H9 (cell line): Measurements from ENCODE around the gene SEMA6A. TPM values are rescaled to one million over a fixed set of nuclear protein-coding genes. Genes with fewer than 3 reads are reported as not detected.
A peak's percentile ranks its signal among the peaks of the same experiment; 100 is the strongest.

Experiments
- DNase-seq: peaks from one replicate; pipeline ENCODE4 v3.0.0-alpha.2; 2017
- H2AFZ ChIP-seq: one replicate; pipeline ENCODE4 v1.6.1; 2013; ENCODE audit warnings: mild to moderate bottlenecking, low read length, control low read depth, moderate library complexity
- H2AK5ac ChIP-seq: 2 replicates; pipeline ENCODE4 v1.6.1; 2013; ENCODE audit warnings: low read length, control low read depth, mixed read lengths; ENCODE audit not compliant: insufficient read length
- H2BK120ac ChIP-seq: one replicate; pipeline ENCODE4 v1.6.1; 2013; ENCODE audit warnings: low read depth, mild to moderate bottlenecking, low read length, control low read depth, inconsistent platforms; ENCODE audit not compliant: poor library complexity, severe bottlenecking
- H2BK12ac ChIP-seq: 2 replicates; pipeline ENCODE4 v1.6.1; 2013; ENCODE audit warnings: low read length, control low read depth, mixed read lengths, low read depth; ENCODE audit not compliant: insufficient read length
- H2BK15ac ChIP-seq: 2 replicates; pipeline ENCODE4 v1.6.1; 2013; ENCODE audit warnings: low read depth, low read length, control low read depth
- H2BK20ac ChIP-seq: one replicate; pipeline ENCODE4 v1.6.1; 2013; ENCODE audit warnings: low read depth, mild to moderate bottlenecking, low read length, control low read depth, inconsistent platforms; ENCODE audit not compliant: poor library complexity, severe bottlenecking
- H2BK5ac ChIP-seq: 2 replicates; pipeline ENCODE4 v1.6.1; 2013; ENCODE audit warnings: low read length, control low read depth, mixed read lengths; ENCODE audit not compliant: insufficient read length
- H3K14ac ChIP-seq: 2 replicates; pipeline ENCODE4 v1.6.1; 2013; ENCODE audit warnings: low read length, control low read depth; ENCODE audit not compliant: insufficient read depth
- H3K18ac ChIP-seq: 2 replicates; pipeline ENCODE4 v1.6.1; 2013; ENCODE audit warnings: low read depth, mild to moderate bottlenecking, mixed read lengths, low read length, control low read depth; ENCODE audit not compliant: insufficient read length
- H3K23ac ChIP-seq: 2 replicates; pipeline ENCODE4 v1.6.1; 2013; ENCODE audit warnings: low read length, control low read depth, mixed read lengths, low read depth; ENCODE audit not compliant: insufficient read length
- H3K23me2 ChIP-seq: 2 replicates; pipeline ENCODE4 v1.6.1; 2013; ENCODE audit warnings: low read depth, mild to moderate bottlenecking, mixed read lengths, low read length, control low read depth; ENCODE audit not compliant: insufficient read length, poor library complexity, severe bottlenecking
- H3K27ac ChIP-seq: 2 replicates; pipeline ENCODE4 v1.5.1; 2013; ENCODE audit warnings: low read length, control low read depth, mixed read lengths, low read depth; ENCODE audit not compliant: insufficient read length
- H3K27me3 ChIP-seq: 2 replicates; pipeline ENCODE4 v1.6.1; 2013; ENCODE audit warnings: low read length, control low read depth, inconsistent platforms; ENCODE audit not compliant: insufficient read depth
- H3K4ac ChIP-seq: 2 replicates; pipeline ENCODE4 v1.6.1; 2013; ENCODE audit warnings: low read depth, mild to moderate bottlenecking, control low read depth, inconsistent platforms, low read length, moderate library complexity
- H3K4me1 ChIP-seq: 2 replicates; pipeline ENCODE4 v1.6.1; 2013; ENCODE audit warnings: low read length, control low read depth, inconsistent platforms; ENCODE audit not compliant: insufficient read depth
- H3K4me2 ChIP-seq: 2 replicates; pipeline ENCODE4 v1.6.1; 2013; ENCODE audit warnings: low read length, control low read depth, mixed read lengths; ENCODE audit not compliant: insufficient read length, insufficient read depth
- H3K56ac ChIP-seq: 2 replicates; pipeline ENCODE4 v1.6.1; 2013; ENCODE audit warnings: low read depth, mild to moderate bottlenecking, mixed read lengths, low read length, control low read depth; ENCODE audit not compliant: insufficient read length
- H3K79me1 ChIP-seq: 2 replicates; pipeline ENCODE4 v1.6.1; 2013; ENCODE audit warnings: low read depth, mild to moderate bottlenecking, moderate library complexity, low read length, control low read depth, inconsistent platforms; ENCODE audit not compliant: insufficient read depth, poor library complexity, severe bottlenecking
- H3K79me2 ChIP-seq: 2 replicates; pipeline ENCODE4 v1.6.1; 2013; ENCODE audit warnings: low read length, control low read depth, inconsistent platforms; ENCODE audit not compliant: insufficient read depth
- H3K9ac ChIP-seq: 2 replicates; pipeline ENCODE4 v1.6.1; 2013; ENCODE audit warnings: low read length, control low read depth, mixed read lengths; ENCODE audit not compliant: insufficient read length; ENCODE audit errors: extremely low read depth
- H3K9me3 ChIP-seq: one replicate; pipeline ENCODE4 v1.6.1; 2013; ENCODE audit warnings: low read depth, low read length, inconsistent platforms; ENCODE audit not compliant: control insufficient read depth
- H3T11ph ChIP-seq: one replicate; pipeline ENCODE4 v1.6.1; 2013; ENCODE audit warnings: mild to moderate bottlenecking, low read length, control low read depth, inconsistent platforms
- H4K20me1 ChIP-seq: one replicate; pipeline ENCODE4 v1.6.1; 2013; ENCODE audit not compliant: control insufficient read depth, insufficient read length, insufficient read depth
- H4K5ac ChIP-seq: 2 replicates; pipeline ENCODE4 v1.6.1; 2013; ENCODE audit warnings: low read depth, mild to moderate bottlenecking, mixed read lengths, low read length, control low read depth; ENCODE audit not compliant: insufficient read length
- H4K8ac ChIP-seq: replicated peaks from 2 replicates; pipeline ENCODE4 v1.6.1; 2013; ENCODE audit warnings: low read length, control low read depth, mixed read lengths, low read depth; ENCODE audit not compliant: insufficient read length
- H4K91ac ChIP-seq: 2 replicates; pipeline ENCODE4 v1.6.1; 2013; ENCODE audit warnings: low read depth, mild to moderate bottlenecking, moderate library complexity, mixed read lengths, low read length, control low read depth; ENCODE audit not compliant: insufficient read length
- H3K27ac Mint-ChIP-seq, 3 experiments: 2 replicates in 2 of 3; 3 replicates in 1 of 3; pipeline ENCODE4 v1.8.0; 2020 to 2021; ENCODE audit warnings: mixed read lengths in 3 of 3, mild to moderate bottlenecking in 1 of 3, moderate library complexity in 1 of 3
- H3K27me3 Mint-ChIP-seq: 2 replicates; pipeline ENCODE4 v1.8.0; 2021; ENCODE audit warnings: low read depth, mild to moderate bottlenecking, moderate library complexity, mixed read lengths
- H3K36me3 Mint-ChIP-seq, 3 experiments: 2 replicates in 2 of 3; 3 replicates in 1 of 3; pipeline ENCODE4 v1.8.0; 2020 to 2021; ENCODE audit warnings: low read depth in 3 of 3, mixed read lengths in 3 of 3; ENCODE audit not compliant: insufficient read depth in 1 of 3
- H3K4me1 Mint-ChIP-seq, 2 experiments: 2 replicates each; pipeline ENCODE4 v1.8.0; 2020; ENCODE audit warnings: mixed read lengths in 2 of 2
- H3K4me3 Mint-ChIP-seq, 2 experiments: 2 replicates in 1 of 2; 3 replicates in 1 of 2; pipeline ENCODE4 v1.8.0; 2020 to 2021; ENCODE audit warnings: mild to moderate bottlenecking in 2 of 2, mixed read lengths in 2 of 2, moderate library complexity in 1 of 2
- H3K9me3 Mint-ChIP-seq, 2 experiments: 2 replicates in 1 of 2; 3 replicates in 1 of 2; pipeline ENCODE4 v1.8.0; 2020; ENCODE audit warnings: mild to moderate bottlenecking in 2 of 2, mixed read lengths in 2 of 2, moderate library complexity in 1 of 2
- whole genome bisulfite sequencing: extraction: QIAGEN DNeasy Blood & Tissue Kit; methylation state at CpG from one replicate; pipeline ENCODE4 v1.1.7; 2013; ENCODE audit warnings: missing lambda C conversion rate, low lambda C conversion rate, mixed read lengths; ENCODE audit not compliant: insufficient read length; ENCODE audit errors: extremely low coverage; 5-methylcytosine and 5-hydroxymethylcytosine counted together
- total RNA-seq: library from RNA; stranded (reverse); gene quantifications from 2 replicates; pipeline ENCODE4 v1.2.1, GENCODE V29; 2021
- TF ChIP-seq, protein P1 (sequence below): fragments of 200-600 bp; sonication (generic); conservative IDR thresholded peaks from 3 replicates; pipeline ENCODE4 v1.8.0; 2021; ENCODE audit warnings: antibody characterized with exemption, mild to moderate bottlenecking

Gene SEMA6A
- total RNA-seq, 1 experiment from 2014 or later, result 354 TPM

DNA sequence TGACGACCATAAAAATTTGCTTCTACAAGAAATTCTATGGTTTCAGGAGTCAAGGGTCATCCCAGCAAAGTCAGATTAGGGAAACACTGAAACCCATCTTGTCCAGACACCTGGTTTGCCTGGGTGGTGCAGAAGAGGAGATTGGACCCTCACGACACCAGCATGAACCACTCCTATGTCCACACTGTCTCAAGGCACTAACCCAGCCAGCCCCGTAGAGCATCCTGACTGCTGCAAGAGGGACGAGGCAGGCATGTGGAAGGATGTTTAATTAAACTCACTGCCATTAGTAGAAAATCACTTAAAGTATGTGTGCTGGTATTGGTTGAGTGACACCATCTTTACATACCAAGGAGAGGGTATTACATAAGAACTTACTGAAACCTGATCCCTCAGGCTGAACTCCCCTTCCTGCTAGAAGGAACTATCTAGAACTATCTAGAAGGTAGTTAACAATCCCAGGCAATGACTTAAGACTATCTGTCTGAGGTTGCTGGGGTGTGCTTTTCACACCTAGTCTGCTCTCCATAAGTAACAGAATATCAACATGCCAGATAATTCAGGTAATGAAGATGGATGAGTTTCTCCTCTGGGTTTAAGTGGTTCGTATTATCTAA lies 93.6 kb downstream of the SEMA6A start:
- TF ChIP-seq, protein P1, sequence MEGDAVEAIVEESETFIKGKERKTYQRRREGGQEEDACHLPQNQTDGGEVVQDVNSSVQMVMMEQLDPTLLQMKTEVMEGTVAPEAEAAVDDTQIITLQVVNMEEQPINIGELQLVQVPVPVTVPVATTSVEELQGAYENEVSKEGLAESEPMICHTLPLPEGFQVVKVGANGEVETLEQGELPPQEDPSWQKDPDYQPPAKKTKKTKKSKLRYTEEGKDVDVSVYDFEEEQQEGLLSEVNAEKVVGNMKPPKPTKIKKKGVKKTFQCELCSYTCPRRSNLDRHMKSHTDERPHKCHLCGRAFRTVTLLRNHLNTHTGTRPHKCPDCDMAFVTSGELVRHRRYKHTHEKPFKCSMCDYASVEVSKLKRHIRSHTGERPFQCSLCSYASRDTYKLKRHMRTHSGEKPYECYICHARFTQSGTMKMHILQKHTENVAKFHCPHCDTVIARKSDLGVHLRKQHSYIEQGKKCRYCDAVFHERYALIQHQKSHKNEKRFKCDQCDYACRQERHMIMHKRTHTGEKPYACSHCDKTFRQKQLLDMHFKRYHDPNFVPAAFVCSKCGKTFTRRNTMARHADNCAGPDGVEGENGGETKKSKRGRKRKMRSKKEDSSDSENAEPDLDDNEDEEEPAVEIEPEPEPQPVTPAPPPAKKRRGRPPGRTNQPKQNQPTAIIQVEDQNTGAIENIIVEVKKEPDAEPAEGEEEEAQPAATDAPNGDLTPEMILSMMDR, result no peak
- H3K18ac ChIP-seq, result no peak overlapping the region
- H3K14ac ChIP-seq, result no peak overlapping the region
- H3K4ac ChIP-seq, result no peak overlapping the region
- no peaks in the 10 kb centered on the region for H3K23me2 ChIP-seq
- Mint-ChIP-seq H3K36me3 (peaks cover 73 to 97% (median 85%) of the 10 kb centered on the region in 3 experiments), H3K9me3 (no peaks in the 10 kb centered on the region), H3K27me3 (no peaks in the 10 kb centered on the region; the same call in 1 of the 2 replicates), H3K27ac (peak overlapping the region; percentile 4 to 71 (median 52); a peak in 5 of 7 replicates), H3K4me1 (peaks cover 0 to 3% of the 10 kb centered on the region in 2 experiments; a peak in 1 of 4 replicates), H3K4me3 (no peak overlapping the region)
- H2BK5ac ChIP-seq, result no peak overlapping the region
- WGBS, result no CpG with 5 or more reads among the region's 5 CpGs
- no peak overlapping the region for H3K4me2 ChIP-seq
- H3K79me1 ChIP-seq, result no peaks in the 10 kb centered on the region
- H3K56ac ChIP-seq, result no peak overlapping the region
- no peak overlapping the region for H2BK120ac ChIP-seq
- no peak overlapping the region for H4K8ac ChIP-seq
- H3K9ac ChIP-seq, result no peak overlapping the region
- no peak overlapping the region for H4K5ac ChIP-seq
- 0 out of 2 replicates have a peak, but pooled peaks cover 2% of the 10 kb centered on the region for H3K79me2 ChIP-seq
- H4K91ac ChIP-seq, result no peak overlapping the region
- H3K27ac ChIP-seq, result no peak overlapping the region
- H2AK5ac ChIP-seq, result no peak overlapping the region
- no peak for DNase-seq
- H2BK20ac ChIP-seq, result no peak overlapping the region
- no peak overlapping the region for H2AFZ ChIP-seq
- no peak overlapping the region for H2BK15ac ChIP-seq
- H3K9me3 ChIP-seq, result no peaks in the 10 kb centered on the region
- no peaks in the 10 kb centered on the region for H3K4me1 ChIP-seq
- no peaks in the 10 kb centered on the region for H4K20me1 ChIP-seq
- H3K23ac ChIP-seq, result no peak overlapping the region
- H3K27me3 ChIP-seq, result no peaks in the 10 kb centered on the region
- H2BK12ac ChIP-seq, result no peak overlapping the region
- H3T11ph ChIP-seq, result no peak overlapping the region
